GM23338 (cell line): ENCODE measurements around the gene SYNE1. TPM values are rescaled to one million over a fixed set of nuclear protein-coding genes. Genes with fewer than 3 reads are reported as not detected.

Source experiments
- ATAC-seq: fragments of 200-7000 bp; cut with Tn5 transposase; 3 replicates; pipeline ENCODE4 v1.9.1; 2020
- DNase-seq: peaks from one replicate; pipeline ENCODE4 v3.0.0-alpha.2; 2015; ENCODE audit warnings: low spot score
- H2AFZ ChIP-seq: fragments of 200-600 bp; sonication (generic); 2 replicates; pipeline ENCODE4 v1.8.0; 2016; ENCODE audit warnings: antibody characterized with exemption, mild to moderate bottlenecking, moderate library complexity
- H3F3A ChIP-seq: fragments of 200-600 bp; sonication (generic); replicated peaks from 2 replicates; pipeline ENCODE4 v1.8.0; 2017; ENCODE audit warnings: antibody characterized with exemption, mixed run types, low read depth
- H3K27ac ChIP-seq: fragments of 200-600 bp; sonication (generic); 2 replicates; pipeline ENCODE4 v1.6.1; 2016; ENCODE audit warnings: low read depth
- H3K27me3 ChIP-seq: fragments of 200-600 bp; sonication (generic); 2 replicates; pipeline ENCODE4 v1.8.0; 2016; ENCODE audit warnings: mild to moderate bottlenecking, mixed run types, moderate library complexity; ENCODE audit not compliant: insufficient read depth
- H3K36me3 ChIP-seq: fragments of 200-600 bp; sonication (generic); 2 replicates; pipeline ENCODE4 v1.8.0; 2016; ENCODE audit warnings: mild to moderate bottlenecking; ENCODE audit not compliant: insufficient read depth
- H3K4me1 ChIP-seq: fragments of 200-600 bp; sonication (generic); 2 replicates; pipeline ENCODE4 v1.8.0; 2016; ENCODE audit warnings: mild to moderate bottlenecking, moderate library complexity; ENCODE audit not compliant: insufficient read depth
- H3K4me2 ChIP-seq: fragments of 200-600 bp; sonication (generic); 2 replicates; pipeline ENCODE4 v1.7.1; 2017; ENCODE audit warnings: mixed run types
- H3K4me3 ChIP-seq: fragments of 200-600 bp; sonication (generic); 2 replicates; pipeline ENCODE4 v1.6.1; 2016; ENCODE audit warnings: mixed run types
- H3K79me2 ChIP-seq: fragments of 200-600 bp; sonication (generic); replicated peaks from 2 replicates; pipeline ENCODE4 v1.8.0; 2017; ENCODE audit warnings: mild to moderate bottlenecking; ENCODE audit not compliant: insufficient read depth
- H3K9me2 ChIP-seq: fragments of 200-600 bp; sonication (generic); 2 replicates; pipeline ENCODE4 v1.8.0; 2017; ENCODE audit not compliant: insufficient read depth
- H4K20me1 ChIP-seq: fragments of 200-600 bp; sonication (generic); replicated peaks from 2 replicates; pipeline ENCODE4 v1.8.0; 2017; ENCODE audit warnings: mild to moderate bottlenecking; ENCODE audit not compliant: insufficient read depth
- H3K27ac Mint-ChIP-seq: 2 replicates; pipeline ENCODE4 v1.8.0; 2020; ENCODE audit warnings: inconsistent platforms, mild to moderate bottlenecking, moderate library complexity, mixed read lengths
- H3K27me3 Mint-ChIP-seq: 3 replicates; pipeline ENCODE4 v1.8.0; 2022; ENCODE audit warnings: low read depth, mild to moderate bottlenecking, moderate library complexity, mixed read lengths, inconsistent platforms; ENCODE audit not compliant: insufficient read depth, poor library complexity
- H3K36me3 Mint-ChIP-seq: 3 replicates; pipeline ENCODE4 v1.8.0; 2021; ENCODE audit warnings: low read depth, mild to moderate bottlenecking, inconsistent platforms, moderate library complexity, mixed read lengths
- H3K4me1 Mint-ChIP-seq: 3 replicates; pipeline ENCODE4 v1.8.0; 2020; ENCODE audit warnings: mild to moderate bottlenecking, inconsistent platforms, mixed read lengths
- H3K4me3 Mint-ChIP-seq: 3 replicates; pipeline ENCODE4 v1.8.0; 2021; ENCODE audit warnings: moderate library complexity, mild to moderate bottlenecking, inconsistent platforms, mixed read lengths
- H3K9me3 Mint-ChIP-seq: 3 replicates; pipeline ENCODE4 v1.8.0; 2020; ENCODE audit warnings: moderate library complexity, mild to moderate bottlenecking, inconsistent platforms, mixed read lengths
- CREB1 ChIP-seq: fragments of 250-450 bp; sonication (Bioruptor Pico); IDR thresholded peaks from 2 replicates; pipeline ENCODE4 v1.5.0; 2020; ENCODE audit warnings: low read depth, mild to moderate bottlenecking, moderate library complexity
- EZH2 ChIP-seq: fragments of 200-600 bp; sonication (generic); IDR thresholded peaks from one replicate; pipeline ENCODE4 v1.8.0; 2017; ENCODE audit warnings: antibody characterized with exemption, mild to moderate bottlenecking, low read depth; ENCODE audit not compliant: unreplicated experiment
- EZH2phosphoT487 ChIP-seq: fragments of 200-600 bp; sonication (generic); IDR thresholded peaks from one replicate; pipeline ENCODE4 v1.8.1; 2018; ENCODE audit warnings: antibody characterized with exemption; ENCODE audit not compliant: unreplicated experiment
- JUNB ChIP-seq: IDR thresholded peaks from one replicate; pipeline ENCODE4 v1.6.1; 2016; ENCODE audit warnings: antibody characterized with exemption; ENCODE audit not compliant: unreplicated experiment
- NANOG ChIP-seq: IDR thresholded peaks from 2 replicates; pipeline ENCODE4 v1.6.1; 2016; ENCODE audit warnings: antibody characterized with exemption, borderline replicate concordance
- POLR2AphosphoS5 ChIP-seq: IDR thresholded peaks from 2 replicates; pipeline ENCODE4 v1.6.1; 2016; ENCODE audit warnings: antibody characterized with exemption, low read depth
- STAT1 ChIP-seq: IDR thresholded peaks from one replicate; pipeline ENCODE4 v1.6.1; 2016; ENCODE audit warnings: antibody characterized with exemption; ENCODE audit not compliant: unreplicated experiment
- ZNF114 ChIP-seq: fragments of 250-450 bp; sonication (Bioruptor Pico); IDR thresholded peaks from 2 replicates; pipeline ENCODE4 v1.5.0; 2020; ENCODE audit warnings: mild to moderate bottlenecking, moderate library complexity
- ZNF331 ChIP-seq: fragments of 250-450 bp; sonication (Bioruptor Pico); IDR thresholded peaks from 2 replicates; pipeline ENCODE4 v1.5.0; 2020; ENCODE audit warnings: low read depth, mild to moderate bottlenecking, moderate library complexity
- polyA plus RNA-seq: library from polyadenylated mRNA; unstranded; fragments of >200 nt; fragmentation: Nextera tagmentation; extraction: Ambion mirVana; gene quantifications from 2 replicates; pipeline ENCODE4 v1.2.1, GENCODE V29; 2016
- total RNA-seq: library from RNA; depleted of rRNA; stranded (reverse); fragments of >200 nt; shearing (Covaris generic); gene quantifications from 2 replicates; pipeline ENCODE4 v1.2.3, GENCODE V29; 2014
- TF ChIP-seq, protein P1 (sequence below), 2 experiments: fragments of 200-600 bp in 1 of 2; sonication (generic) in 1 of 2; conservative IDR thresholded peaks; 2 replicates each; pipeline versions ENCODE4 v1.5.1 to v1.6.1; 2016 to 2017; ENCODE audit warnings: antibody characterized with exemption in 2 of 2, low read depth in 2 of 2, mild to moderate bottlenecking in 2 of 2, moderate library complexity in 1 of 2
- TF ChIP-seq, protein P2 (sequence below): fragments of 250-450 bp; sonication (Bioruptor Pico); IDR thresholded peaks from 2 replicates; pipeline ENCODE4 v1.5.0; 2020; ENCODE audit warnings: mild to moderate bottlenecking, moderate library complexity
- TF ChIP-seq, protein P3 (sequence below): IDR thresholded peaks from 2 replicates; pipeline ENCODE4 v1.6.1; 2016; ENCODE audit warnings: antibody characterized with exemption
- TF ChIP-seq, protein P4 (sequence below): IDR thresholded peaks from one replicate; pipeline ENCODE4 v1.6.1; 2018; ENCODE audit warnings: antibody characterized with exemption; ENCODE audit not compliant: unreplicated experiment

Gene SYNE1
- total and polyA plus RNA-seq, 2 experiments from 2014 or later: 3.9 to 13.6 TPM

DNA sequence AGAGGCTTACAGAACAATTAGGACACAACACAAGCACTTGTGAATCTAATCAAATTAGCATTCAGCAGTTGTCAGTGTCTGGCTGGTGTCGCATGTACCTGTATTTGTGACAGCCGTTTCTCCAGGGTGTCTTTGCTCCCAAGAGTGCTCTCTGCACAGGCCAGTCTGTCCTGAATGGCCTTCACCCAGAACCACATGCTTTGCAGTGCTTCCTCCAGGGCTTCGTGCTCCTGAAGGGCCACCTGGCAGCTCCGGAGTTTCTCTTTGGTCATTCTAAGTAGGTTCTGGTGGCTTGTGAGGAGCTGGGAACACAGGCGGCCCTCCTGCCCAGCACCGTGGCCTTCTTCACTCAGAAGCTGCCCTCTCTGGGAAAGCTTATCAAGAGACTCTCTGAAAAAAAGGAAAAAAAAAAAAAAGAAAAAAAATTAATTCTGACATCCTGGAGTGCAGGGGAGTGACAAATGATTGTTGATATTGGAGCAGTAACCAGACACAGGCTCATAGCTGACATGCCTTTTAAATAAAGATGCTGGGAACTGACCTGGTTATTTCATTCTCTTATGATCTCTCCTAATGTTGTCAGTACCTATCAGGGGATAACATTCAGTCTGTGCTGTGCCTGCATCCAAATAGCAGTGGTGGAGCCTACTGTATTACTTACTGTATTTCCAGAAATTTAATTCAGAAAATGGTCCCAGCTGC lies 245.8 kb downstream of the SYNE1 start:
- Mint-ChIP-seq H3K4me3 (no peak overlapping the region), H3K27me3 (peaks cover 4% of the 10 kb centered on the region), H3K4me1 (peaks cover 6% of the 10 kb centered on the region), H3K36me3 (no peaks in the 10 kb centered on the region), H3K27ac (no peak overlapping the region), H3K9me3 (no peaks in the 10 kb centered on the region)
- TF ChIP-seq ZNF331 (CRISPR knock-in tag) (no peak), ZNF114 (no peak), STAT1 (no peak), EZH2 (no peak), EZH2phosphoT487 (no peak), JUNB (no peak), NANOG (no peak), POLR2AphosphoS5 (no peak), CREB1 (CRISPR knock-in tag) (no peak)
- TF ChIP-seq, protein P1, sequence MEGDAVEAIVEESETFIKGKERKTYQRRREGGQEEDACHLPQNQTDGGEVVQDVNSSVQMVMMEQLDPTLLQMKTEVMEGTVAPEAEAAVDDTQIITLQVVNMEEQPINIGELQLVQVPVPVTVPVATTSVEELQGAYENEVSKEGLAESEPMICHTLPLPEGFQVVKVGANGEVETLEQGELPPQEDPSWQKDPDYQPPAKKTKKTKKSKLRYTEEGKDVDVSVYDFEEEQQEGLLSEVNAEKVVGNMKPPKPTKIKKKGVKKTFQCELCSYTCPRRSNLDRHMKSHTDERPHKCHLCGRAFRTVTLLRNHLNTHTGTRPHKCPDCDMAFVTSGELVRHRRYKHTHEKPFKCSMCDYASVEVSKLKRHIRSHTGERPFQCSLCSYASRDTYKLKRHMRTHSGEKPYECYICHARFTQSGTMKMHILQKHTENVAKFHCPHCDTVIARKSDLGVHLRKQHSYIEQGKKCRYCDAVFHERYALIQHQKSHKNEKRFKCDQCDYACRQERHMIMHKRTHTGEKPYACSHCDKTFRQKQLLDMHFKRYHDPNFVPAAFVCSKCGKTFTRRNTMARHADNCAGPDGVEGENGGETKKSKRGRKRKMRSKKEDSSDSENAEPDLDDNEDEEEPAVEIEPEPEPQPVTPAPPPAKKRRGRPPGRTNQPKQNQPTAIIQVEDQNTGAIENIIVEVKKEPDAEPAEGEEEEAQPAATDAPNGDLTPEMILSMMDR (conservative IDR thresholded peaks at IDR 0.05; ENCODE audit: low read depth in 2 of 2): no peak
- TF ChIP-seq, protein P2, sequence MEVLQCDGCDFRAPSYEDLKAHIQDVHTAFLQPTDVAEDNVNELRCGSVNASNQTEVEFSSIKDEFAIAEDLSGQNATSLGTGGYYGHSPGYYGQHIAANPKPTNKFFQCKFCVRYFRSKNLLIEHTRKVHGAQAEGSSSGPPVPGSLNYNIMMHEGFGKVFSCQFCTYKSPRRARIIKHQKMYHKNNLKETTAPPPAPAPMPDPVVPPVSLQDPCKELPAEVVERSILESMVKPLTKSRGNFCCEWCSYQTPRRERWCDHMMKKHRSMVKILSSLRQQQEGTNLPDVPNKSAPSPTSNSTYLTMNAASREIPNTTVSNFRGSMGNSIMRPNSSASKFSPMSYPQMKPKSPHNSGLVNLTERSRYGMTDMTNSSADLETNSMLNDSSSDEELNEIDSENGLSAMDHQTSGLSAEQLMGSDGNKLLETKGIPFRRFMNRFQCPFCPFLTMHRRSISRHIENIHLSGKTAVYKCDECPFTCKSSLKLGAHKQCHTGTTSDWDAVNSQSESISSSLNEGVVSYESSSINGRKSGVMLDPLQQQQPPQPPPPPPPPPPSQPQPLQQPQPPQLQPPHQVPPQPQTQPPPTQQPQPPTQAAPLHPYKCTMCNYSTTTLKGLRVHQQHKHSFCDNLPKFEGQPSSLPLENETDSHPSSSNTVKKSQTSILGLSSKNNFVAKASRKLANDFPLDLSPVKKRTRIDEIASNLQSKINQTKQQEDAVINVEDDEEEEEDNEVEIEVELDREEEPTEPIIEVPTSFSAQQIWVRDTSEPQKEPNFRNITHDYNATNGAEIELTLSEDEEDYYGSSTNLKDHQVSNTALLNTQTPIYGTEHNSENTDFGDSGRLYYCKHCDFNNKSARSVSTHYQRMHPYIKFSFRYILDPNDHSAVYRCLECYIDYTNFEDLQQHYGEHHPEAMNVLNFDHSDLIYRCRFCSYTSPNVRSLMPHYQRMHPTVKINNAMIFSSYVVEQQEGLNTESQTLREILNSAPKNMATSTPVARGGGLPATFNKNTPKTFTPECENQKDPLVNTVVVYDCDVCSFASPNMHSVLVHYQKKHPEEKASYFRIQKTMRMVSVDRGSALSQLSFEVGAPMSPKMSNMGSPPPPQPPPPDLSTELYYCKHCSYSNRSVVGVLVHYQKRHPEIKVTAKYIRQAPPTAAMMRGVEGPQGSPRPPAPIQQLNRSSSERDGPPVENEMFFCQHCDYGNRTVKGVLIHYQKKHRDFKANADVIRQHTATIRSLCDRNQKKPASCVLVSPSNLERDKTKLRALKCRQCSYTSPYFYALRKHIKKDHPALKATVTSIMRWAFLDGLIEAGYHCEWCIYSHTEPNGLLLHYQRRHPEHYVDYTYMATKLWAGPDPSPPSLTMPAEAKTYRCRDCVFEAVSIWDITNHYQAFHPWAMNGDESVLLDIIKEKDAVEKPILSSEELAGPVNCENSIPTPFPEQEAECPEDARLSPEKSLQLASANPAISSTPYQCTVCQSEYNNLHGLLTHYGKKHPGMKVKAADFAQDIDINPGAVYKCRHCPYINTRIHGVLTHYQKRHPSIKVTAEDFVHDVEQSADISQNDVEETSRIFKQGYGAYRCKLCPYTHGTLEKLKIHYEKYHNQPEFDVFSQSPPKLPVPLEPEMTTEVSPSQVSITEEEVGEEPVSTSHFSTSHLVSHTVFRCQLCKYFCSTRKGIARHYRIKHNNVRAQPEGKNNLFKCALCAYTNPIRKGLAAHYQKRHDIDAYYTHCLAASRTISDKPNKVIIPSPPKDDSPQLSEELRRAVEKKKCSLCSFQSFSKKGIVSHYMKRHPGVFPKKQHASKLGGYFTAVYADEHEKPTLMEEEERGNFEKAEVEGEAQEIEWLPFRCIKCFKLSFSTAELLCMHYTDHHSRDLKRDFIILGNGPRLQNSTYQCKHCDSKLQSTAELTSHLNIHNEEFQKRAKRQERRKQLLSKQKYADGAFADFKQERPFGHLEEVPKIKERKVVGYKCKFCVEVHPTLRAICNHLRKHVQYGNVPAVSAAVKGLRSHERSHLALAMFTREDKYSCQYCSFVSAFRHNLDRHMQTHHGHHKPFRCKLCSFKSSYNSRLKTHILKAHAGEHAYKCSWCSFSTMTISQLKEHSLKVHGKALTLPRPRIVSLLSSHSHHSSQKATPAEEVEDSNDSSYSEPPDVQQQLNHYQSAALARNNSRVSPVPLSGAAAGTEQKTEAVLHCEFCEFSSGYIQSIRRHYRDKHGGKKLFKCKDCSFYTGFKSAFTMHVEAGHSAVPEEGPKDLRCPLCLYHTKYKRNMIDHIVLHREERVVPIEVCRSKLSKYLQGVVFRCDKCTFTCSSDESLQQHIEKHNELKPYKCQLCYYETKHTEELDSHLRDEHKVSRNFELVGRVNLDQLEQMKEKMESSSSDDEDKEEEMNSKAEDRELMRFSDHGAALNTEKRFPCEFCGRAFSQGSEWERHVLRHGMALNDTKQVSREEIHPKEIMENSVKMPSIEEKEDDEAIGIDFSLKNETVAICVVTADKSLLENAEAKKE (CRISPR knock-in tag): no peak
- TF ChIP-seq, protein P3, sequence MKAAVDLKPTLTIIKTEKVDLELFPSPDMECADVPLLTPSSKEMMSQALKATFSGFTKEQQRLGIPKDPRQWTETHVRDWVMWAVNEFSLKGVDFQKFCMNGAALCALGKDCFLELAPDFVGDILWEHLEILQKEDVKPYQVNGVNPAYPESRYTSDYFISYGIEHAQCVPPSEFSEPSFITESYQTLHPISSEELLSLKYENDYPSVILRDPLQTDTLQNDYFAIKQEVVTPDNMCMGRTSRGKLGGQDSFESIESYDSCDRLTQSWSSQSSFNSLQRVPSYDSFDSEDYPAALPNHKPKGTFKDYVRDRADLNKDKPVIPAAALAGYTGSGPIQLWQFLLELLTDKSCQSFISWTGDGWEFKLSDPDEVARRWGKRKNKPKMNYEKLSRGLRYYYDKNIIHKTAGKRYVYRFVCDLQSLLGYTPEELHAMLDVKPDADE: no peak
- TF ChIP-seq, protein P4, sequence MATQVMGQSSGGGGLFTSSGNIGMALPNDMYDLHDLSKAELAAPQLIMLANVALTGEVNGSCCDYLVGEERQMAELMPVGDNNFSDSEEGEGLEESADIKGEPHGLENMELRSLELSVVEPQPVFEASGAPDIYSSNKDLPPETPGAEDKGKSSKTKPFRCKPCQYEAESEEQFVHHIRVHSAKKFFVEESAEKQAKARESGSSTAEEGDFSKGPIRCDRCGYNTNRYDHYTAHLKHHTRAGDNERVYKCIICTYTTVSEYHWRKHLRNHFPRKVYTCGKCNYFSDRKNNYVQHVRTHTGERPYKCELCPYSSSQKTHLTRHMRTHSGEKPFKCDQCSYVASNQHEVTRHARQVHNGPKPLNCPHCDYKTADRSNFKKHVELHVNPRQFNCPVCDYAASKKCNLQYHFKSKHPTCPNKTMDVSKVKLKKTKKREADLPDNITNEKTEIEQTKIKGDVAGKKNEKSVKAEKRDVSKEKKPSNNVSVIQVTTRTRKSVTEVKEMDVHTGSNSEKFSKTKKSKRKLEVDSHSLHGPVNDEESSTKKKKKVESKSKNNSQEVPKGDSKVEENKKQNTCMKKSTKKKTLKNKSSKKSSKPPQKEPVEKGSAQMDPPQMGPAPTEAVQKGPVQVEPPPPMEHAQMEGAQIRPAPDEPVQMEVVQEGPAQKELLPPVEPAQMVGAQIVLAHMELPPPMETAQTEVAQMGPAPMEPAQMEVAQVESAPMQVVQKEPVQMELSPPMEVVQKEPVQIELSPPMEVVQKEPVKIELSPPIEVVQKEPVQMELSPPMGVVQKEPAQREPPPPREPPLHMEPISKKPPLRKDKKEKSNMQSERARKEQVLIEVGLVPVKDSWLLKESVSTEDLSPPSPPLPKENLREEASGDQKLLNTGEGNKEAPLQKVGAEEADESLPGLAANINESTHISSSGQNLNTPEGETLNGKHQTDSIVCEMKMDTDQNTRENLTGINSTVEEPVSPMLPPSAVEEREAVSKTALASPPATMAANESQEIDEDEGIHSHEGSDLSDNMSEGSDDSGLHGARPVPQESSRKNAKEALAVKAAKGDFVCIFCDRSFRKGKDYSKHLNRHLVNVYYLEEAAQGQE: no peak
- Histone ChIP-seq H4K20me1 (no peaks in the 10 kb centered on the region), H3K9me2 (no peaks in the 10 kb centered on the region), H3K4me3 (no peak overlapping the region), H3F3A (no peaks in the 10 kb centered on the region), H3K27ac (no peak overlapping the region), H3K27me3 (no peaks in the 10 kb centered on the region), H3K4me1 (peaks cover 5% of the 10 kb centered on the region; the same call in 1 of the 2 replicates), H3K79me2 (no peaks in the 10 kb centered on the region), H3K4me2 (no peak overlapping the region), H2AFZ (no peak overlapping the region), H3K36me3 (no peaks in the 10 kb centered on the region)
- ATAC-seq (no peak), DNase-seq (no peak)
